ENCODE data around the gene ORAI2. TPM values are rescaled to one million over a fixed set of nuclear protein-coding genes. Genes with fewer than 3 reads are reported as not detected.

ORAI2 gene
- total and polyA plus RNA-seq, 2 of the 13 experiments (the other 11 are each of a cell fraction or from before 2014, with no cell fraction given), result 3.0 to 6.0 TPM

DNA sequence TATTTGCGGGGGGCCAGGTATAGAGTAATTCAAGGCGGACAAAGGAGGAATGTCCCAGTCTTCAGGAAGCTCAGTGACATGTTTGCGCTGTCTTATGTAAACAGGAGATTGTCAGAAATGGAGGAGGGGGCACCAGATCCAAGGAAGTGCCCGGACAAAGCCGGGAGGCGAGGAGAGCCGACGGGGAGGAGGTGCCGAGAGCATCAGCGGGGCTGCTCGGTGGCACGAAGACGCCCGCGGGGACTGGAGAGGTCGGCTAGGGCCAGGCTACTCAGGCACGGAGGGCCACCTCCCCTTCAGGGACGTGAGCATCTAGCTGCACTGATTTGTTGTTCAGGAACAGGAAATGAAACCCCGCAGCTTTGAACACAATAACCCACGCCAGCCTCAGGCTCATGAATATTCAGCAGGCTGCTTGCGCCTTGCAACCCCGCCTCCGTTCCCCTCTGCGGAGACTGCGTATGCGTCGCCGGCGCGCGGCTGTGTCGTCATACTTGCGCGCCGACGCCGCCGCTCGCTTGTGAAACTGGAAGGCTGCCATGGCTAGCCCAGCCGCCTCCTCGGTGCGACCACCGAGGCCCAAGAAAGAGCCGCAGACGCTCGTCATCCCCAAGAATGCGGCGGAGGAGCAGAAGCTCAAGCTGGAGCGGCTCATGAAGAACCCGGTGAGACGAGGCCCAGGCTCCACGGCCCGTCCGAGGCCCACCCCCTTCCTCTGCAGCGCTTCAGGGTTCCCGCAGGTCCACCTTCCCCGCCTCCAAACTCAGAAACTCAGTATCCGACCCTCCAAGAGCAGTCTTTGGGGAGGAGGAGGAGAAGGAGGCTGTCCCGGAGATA is 37.3 kb upstream of the ORAI2 start, which contains the start of gene PRKRIP1 (continued):
- TF ChIP-seq, protein P1, sequence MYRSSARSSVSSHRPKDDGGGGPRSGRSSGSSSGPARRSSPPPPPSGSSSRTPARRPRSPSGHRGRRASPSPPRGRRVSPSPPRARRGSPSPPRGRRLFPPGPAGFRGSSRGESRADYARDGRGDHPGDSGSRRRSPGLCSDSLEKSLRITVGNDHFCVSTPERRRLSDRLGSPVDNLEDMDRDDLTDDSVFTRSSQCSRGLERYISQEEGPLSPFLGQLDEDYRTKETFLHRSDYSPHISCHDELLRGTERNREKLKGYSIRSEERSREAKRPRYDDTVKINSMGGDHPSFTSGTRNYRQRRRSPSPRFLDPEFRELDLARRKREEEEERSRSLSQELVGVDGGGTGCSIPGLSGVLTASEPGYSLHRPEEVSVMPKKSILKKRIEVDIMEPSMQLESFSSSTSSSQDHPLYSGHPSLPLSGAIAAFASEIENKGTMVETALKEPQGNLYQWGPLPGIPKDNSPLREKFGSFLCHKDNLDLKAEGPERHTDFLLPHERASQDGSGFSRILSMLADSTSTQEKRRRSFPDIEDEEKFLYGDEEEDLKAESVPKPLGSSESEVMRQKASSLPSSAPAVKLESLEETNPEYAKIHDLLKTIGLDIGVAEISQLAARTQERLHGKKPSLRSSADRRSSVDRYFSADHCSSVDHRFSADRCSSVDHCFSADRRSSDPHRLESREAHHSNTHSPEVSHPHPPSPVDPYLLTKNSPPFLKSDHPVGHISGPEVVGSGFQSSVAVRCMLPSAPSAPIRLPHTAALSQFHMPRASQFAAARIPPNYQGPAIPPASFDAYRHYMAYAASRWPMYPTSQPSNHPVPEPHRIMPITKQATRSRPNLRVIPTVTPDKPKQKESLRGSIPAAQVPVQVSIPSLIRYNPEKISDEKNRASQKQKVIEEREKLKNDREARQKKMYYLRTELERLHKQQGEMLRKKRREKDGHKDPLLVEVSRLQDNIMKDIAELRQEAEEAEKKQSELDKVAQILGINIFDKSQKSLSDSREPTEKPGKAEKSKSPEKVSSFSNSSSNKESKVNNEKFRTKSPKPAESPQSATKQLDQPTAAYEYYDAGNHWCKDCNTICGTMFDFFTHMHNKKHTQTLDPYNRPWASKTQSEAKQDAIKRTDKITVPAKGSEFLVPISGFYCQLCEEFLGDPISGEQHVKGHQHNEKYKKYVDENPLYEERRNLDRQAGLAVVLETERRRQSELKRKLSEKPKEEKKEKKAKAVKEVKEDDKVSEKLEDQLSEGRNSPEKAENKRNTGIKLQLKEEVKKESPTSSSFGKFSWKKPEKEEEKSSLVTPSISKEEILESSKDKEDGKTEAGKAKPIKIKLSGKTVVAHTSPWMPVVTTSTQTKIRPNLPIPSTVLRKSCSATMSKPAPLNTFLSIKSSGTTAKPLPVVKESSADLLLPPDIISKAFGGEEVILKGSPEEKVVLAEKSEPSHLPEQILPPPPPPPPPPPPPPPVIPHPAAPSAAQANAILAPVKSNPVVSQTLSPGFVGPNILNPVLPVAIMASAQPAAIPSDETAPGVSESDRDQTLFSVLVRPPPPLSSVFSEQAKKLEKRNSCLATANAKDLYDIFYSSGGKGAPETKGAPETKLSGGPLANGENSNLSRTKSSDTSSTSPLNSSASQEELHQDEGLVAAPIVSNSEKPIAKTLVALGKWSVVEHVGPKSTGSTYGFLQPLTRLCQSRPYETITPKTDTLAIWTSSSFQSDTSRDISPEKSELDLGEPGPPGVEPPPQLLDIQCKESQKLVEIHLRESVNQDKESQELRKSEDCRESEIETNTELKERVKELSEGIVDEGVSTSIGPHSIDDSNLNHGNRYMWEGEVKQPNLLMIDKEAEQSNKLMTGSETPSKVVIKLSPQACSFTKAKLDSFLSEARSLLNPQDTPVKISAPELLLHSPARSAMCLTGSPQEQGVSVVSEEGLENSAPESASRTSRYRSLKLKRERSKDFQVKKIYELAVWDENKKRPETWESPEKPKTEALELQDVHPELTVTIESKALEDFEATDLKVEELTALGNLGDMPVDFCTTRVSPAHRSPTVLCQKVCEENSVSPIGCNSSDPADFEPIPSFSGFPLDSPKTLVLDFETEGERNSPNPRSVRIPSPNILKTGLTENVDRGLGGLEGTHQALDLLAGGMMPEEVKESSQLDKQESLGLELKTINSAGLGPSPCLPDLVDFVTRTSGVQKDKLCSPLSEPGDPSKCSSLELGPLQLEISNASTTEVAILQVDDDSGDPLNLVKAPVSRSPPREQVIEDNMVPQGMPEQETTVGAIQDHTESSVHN (CRISPR knock-in tag; IDR thresholded peaks at IDR 0.05), result no peak
- no peak for TF ChIP-seq CBX1 (IDR thresholded peaks at IDR 0.05; ENCODE audit: low read depth)
- TF ChIP-seq CREM (IDR thresholded peaks at IDR 0.05), result peak; percentile 99
- TF ChIP-seq CREM (CRISPR knock-in tag; IDR thresholded peaks at IDR 0.05), result peak; percentile 85
- TF ChIP-seq FOXK2 (IDR thresholded peaks at IDR 0.05), result no peak
- no peak for TF ChIP-seq STAG1 (CRISPR knock-in tag; IDR thresholded peaks at IDR 0.05)
- no peak for TF ChIP-seq MATR3 (CRISPR knock-in tag; IDR thresholded peaks at IDR 0.05)
- no peak for TF ChIP-seq IKZF1 (IDR thresholded peaks at IDR 0.05)
- no peak for TF ChIP-seq ZFP62 (CRISPR knock-in tag; IDR thresholded peaks at IDR 0.05)
- no peak for TF ChIP-seq MYNN (CRISPR knock-in tag; IDR thresholded peaks at IDR 0.05; ENCODE audit: low read depth)
- no peak; the same call in 1 of the 2 replicates for TF ChIP-seq ZNF749 (CRISPR knock-in tag; IDR thresholded peaks at IDR 0.05; ENCODE audit: borderline replicate concordance)
- TF ChIP-seq ZIK1 (CRISPR knock-in tag; IDR thresholded peaks at IDR 0.05; ENCODE audit: borderline replicate concordance, low read depth), result peak; percentile 79; the same call in 1 of the 2 replicates
- TF ChIP-seq ZNF260 (CRISPR knock-in tag; IDR thresholded peaks at IDR 0.05; ENCODE audit: borderline replicate concordance, low read depth), result no peak
- TF ChIP-seq ZSCAN12 (CRISPR knock-in tag; IDR thresholded peaks at IDR 0.05), result no peak
- TF ChIP-seq MIER3 (CRISPR knock-in tag; IDR thresholded peaks at IDR 0.05; ENCODE audit: borderline replicate concordance), result no peak
- no peak for TF ChIP-seq MBNL3 (CRISPR knock-in tag; conservative IDR thresholded peaks at IDR 0.05)
- no peak for TF ChIP-seq ZFP82 (CRISPR knock-in tag; IDR thresholded peaks at IDR 0.05; ENCODE audit: borderline replicate concordance)
- TF ChIP-seq AHR (CRISPR knock-in tag; IDR thresholded peaks at IDR 0.05), result peak; percentile 41; the same call in 1 of the 2 replicates
- no peak for TF ChIP-seq ZNF441 (CRISPR knock-in tag; IDR thresholded peaks at IDR 0.05; ENCODE audit: borderline replicate concordance)
- TF ChIP-seq, protein P2, sequence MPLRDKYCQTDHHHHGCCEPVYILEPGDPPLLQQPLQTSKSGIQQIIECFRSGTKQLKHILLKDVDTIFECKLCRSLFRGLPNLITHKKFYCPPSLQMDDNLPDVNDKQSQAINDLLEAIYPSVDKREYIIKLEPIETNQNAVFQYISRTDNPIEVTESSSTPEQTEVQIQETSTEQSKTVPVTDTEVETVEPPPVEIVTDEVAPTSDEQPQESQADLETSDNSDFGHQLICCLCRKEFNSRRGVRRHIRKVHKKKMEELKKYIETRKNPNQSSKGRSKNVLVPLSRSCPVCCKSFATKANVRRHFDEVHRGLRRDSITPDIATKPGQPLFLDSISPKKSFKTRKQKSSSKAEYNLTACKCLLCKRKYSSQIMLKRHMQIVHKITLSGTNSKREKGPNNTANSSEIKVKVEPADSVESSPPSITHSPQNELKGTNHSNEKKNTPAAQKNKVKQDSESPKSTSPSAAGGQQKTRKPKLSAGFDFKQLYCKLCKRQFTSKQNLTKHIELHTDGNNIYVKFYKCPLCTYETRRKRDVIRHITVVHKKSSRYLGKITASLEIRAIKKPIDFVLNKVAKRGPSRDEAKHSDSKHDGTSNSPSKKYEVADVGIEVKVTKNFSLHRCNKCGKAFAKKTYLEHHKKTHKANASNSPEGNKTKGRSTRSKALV (CRISPR knock-in tag; IDR thresholded peaks at IDR 0.05), result no peak
- TF ChIP-seq PRMT3 (CRISPR knock-in tag; IDR thresholded peaks at IDR 0.05; ENCODE audit: borderline replicate concordance, low read depth), result 0 out of 2 replicates have a peak, but pooled peaks have one; percentile 51

Measured in HepG2 (cell line).